ENCODE measurements around the gene TMEM38A. TPM values are rescaled to one million over a fixed set of nuclear protein-coding genes. Genes with fewer than 3 reads are reported as not detected.

TMEM38A gene
- total RNA-seq, 2 experiments from 2014 or later = 1.2 to 1.8 TPM

GRCh38 chr19:16623066-16623465 is 37.9 kb upstream of the TMEM38A start:
- ChIA-PET POLR2A (interaction anchor here (1.5 kb wide), 1 partner anchor 23 kb away, joined by 4 read pairs; no protein-coding TSS in a partner anchor), CTCF (no interaction called here)
- no peak for TF ChIP-seq CTCF (IDR thresholded peaks at IDR 0.05)
- no peak for DNase-seq
- Mint-ChIP-seq H3K4me1 (ENCODE audit: low read depth) (peaks cover 63% of the 10 kb centered on the region), H3K36me3 (ENCODE audit: low read depth) (peaks cover 34% of the 10 kb centered on the region), H3K27ac (no peak overlapping the region), H3K4me3 (no peak overlapping the region), H3K27me3 (no peaks in the 10 kb centered on the region), H3K9me3 (no peaks in the 10 kb centered on the region)
- ATAC-seq = no peak
- intact Hi-C loops (cut with micrococcal nuclease) = no loop called here

GRCh38 chr19:16623576-16623975 is 37.4 kb upstream of the TMEM38A start:
- intact Hi-C loops (cut with micrococcal nuclease) = no loop called here
- no peak for TF ChIP-seq CTCF (IDR thresholded peaks at IDR 0.05)
- Mint-ChIP-seq H3K27ac (no peak overlapping the region), H3K4me1 (ENCODE audit: low read depth) (peaks cover 63% of the 10 kb centered on the region), H3K27me3 (no peaks in the 10 kb centered on the region), H3K36me3 (ENCODE audit: low read depth) (peaks cover 35% of the 10 kb centered on the region), H3K9me3 (no peaks in the 10 kb centered on the region), H3K4me3 (no peak overlapping the region)
- DNase-seq (no peak), ATAC-seq (no peak)
- ChIA-PET CTCF (no interaction called here), POLR2A (no interaction called here)

- POLR2A ChIA-PET = interaction anchor here (1.3 to 6.6 kb wide), 3 partner anchors 8 to 37 kb away, joined by 5 to 93 read pairs (median 40); no protein-coding TSS in a partner anchor
- Mint-ChIP-seq H3K4me1 (ENCODE audit: low read depth) (peaks cover 65% of the 10 kb centered on the region), H3K4me3 (no peak overlapping the region), H3K27me3 (no peaks in the 10 kb centered on the region), H3K27ac (no peak overlapping the region), H3K36me3 (ENCODE audit: low read depth) (peaks cover 35% of the 10 kb centered on the region), H3K9me3 (no peaks in the 10 kb centered on the region)
- ATAC-seq (no peak), DNase-seq (no peak)
- intact Hi-C loops (cut with micrococcal nuclease) = no loop called here
- TF ChIP-seq CTCF (IDR thresholded peaks at IDR 0.05) = no peak
- CTCF ChIA-PET = interaction anchor here (0.8 to 1.2 kb wide), 2 partner anchors 40 to 50 kb away, joined by 3 read pairs; no protein-coding TSS in a partner anchor
Measured at GRCh38 chr19:16624236-16624635, 36.7 kb upstream of the TMEM38A start.

- H3K36me3 Mint-ChIP-seq (ENCODE audit: low read depth) = peaks cover 37% of the 10 kb centered on the region
- POLR2A ChIA-PET = interaction anchor here (1.0 to 6.6 kb wide), 6 partner anchors 9 to 84 kb away, joined by 3 to 93 read pairs (median 31); partner anchors contain the start of genes CHERP, SMIM7 and TMEM38A
- peak overlapping the region; percentile 6 for H3K4me3 Mint-ChIP-seq
- no peak for TF ChIP-seq CTCF (IDR thresholded peaks at IDR 0.05)
- no peaks in the 10 kb centered on the region for H3K9me3 Mint-ChIP-seq
- intact Hi-C loops (cut with micrococcal nuclease) = no loop called here
- H3K4me1 Mint-ChIP-seq (ENCODE audit: low read depth) = peaks cover 59% of the 10 kb centered on the region
- CTCF ChIA-PET = interaction anchor here (0.8 to 1.2 kb wide), 2 partner anchors 41 to 51 kb away, joined by 3 read pairs; no protein-coding TSS in a partner anchor
- H3K27me3 Mint-ChIP-seq = no peaks in the 10 kb centered on the region
- no peak overlapping the region for H3K27ac Mint-ChIP-seq
- ATAC-seq = no peak
- DNase-seq = no peak
Measured at GRCh38 chr19:16625163-16625958, 35.6 kb upstream of the TMEM38A start.

GRCh38 chr19:16626796-16627192 is 34.1 kb upstream of the TMEM38A start:
- intact Hi-C loops (cut with micrococcal nuclease) = loop anchor here (2.0 kb wide), 1 partner anchor 38 kb away; no protein-coding TSS in a partner anchor
- no peaks in the 10 kb centered on the region for H3K9me3 Mint-ChIP-seq
- peak overlapping the region; percentile 93 for H3K4me3 Mint-ChIP-seq
- ATAC-seq (no peak), DNase-seq (peak; percentile 52)
- H3K27ac Mint-ChIP-seq = peak overlapping the region; percentile 91
- no peaks in the 10 kb centered on the region for H3K27me3 Mint-ChIP-seq
- ChIA-PET CTCF (interaction anchor here (1.0 to 1.5 kb wide), 3 partner anchors 10 to 37 kb away, joined by 3 read pairs; no protein-coding TSS in a partner anchor), POLR2A (interaction anchor here (0.6 to 6.6 kb wide), 16 partner anchors 10 to 104 kb away, joined by 3 to 93 read pairs (median 6); partner anchors contain the start of genes CHERP, SLC35E1, SMIM7 and TMEM38A)
- H3K4me1 Mint-ChIP-seq (ENCODE audit: low read depth) = peaks cover 49% of the 10 kb centered on the region
- TF ChIP-seq CTCF (IDR thresholded peaks at IDR 0.05) = no peak
- H3K36me3 Mint-ChIP-seq (ENCODE audit: low read depth) = peaks cover 44% of the 10 kb centered on the region
